Colonic mucosa (tissue), 4 donors: ENCODE data around the gene STOML1. TPM values are rescaled to one million over a fixed set of nuclear protein-coding genes. Genes with fewer than 3 reads are reported as not detected.
A peak's percentile ranks its signal among the peaks of the same experiment; 100 is the strongest.

Source experiments
- DNase-seq: peaks from one replicate; pipeline ENCODE4 v3.0.0-alpha.2; 2020
- H3K27ac ChIP-seq: fragments of 200-600 bp; one replicate; pipeline ENCODE4 v1.8.0; 2021
- H3K27me3 ChIP-seq: fragments of 200-600 bp; one replicate; pipeline ENCODE4 v1.8.0; 2021
- H3K36me3 ChIP-seq: fragments of 200-600 bp; one replicate; pipeline ENCODE4 v1.8.0; 2021
- H3K4me1 ChIP-seq: fragments of 200-600 bp; one replicate; pipeline ENCODE4 v1.8.0; 2021; ENCODE audit warnings: mild to moderate bottlenecking
- H3K4me3 ChIP-seq: fragments of 200-600 bp; one replicate; pipeline ENCODE4 v1.8.0; 2021
- H3K9ac ChIP-seq, 2 donors: one replicate each; pipeline ENCODE4 v1.7.0; 2013; ENCODE audit warnings: control low read depth in 2 of 2, low read depth in 2 of 2, low read length in 2 of 2
- H3K9me3 ChIP-seq: fragments of 200-600 bp; one replicate; pipeline ENCODE4 v1.8.0; 2021
- intact Hi-C: fragments of 100-400 bp; cut with DNase I; formaldehyde crosslinking; loops from one replicate; pipeline ENCODE4 v1.14.1; 2022
- total RNA-seq, 2 donors: library from RNA; stranded (reverse); fragmentation: NEBNext Ultra II Directional in 1 of 2; extraction: Animal tissue kit (Norgen Biotek cat#: 25700) in 1 of 2; gene quantifications; one replicate each; pipeline ENCODE4 v1.2.1, GENCODE V29; 2021
- TF ChIP-seq, protein P1 (sequence below): fragments of 200-600 bp; IDR thresholded peaks from one replicate; pipeline ENCODE4 v1.8.0; 2022; ENCODE audit warnings: antibody characterized with exemption, mild to moderate bottlenecking
- donor health status: healthy.
- donor health status: DM: no; HTN: no; CAD: no.
- donor health status: DM: no; HTN: no; CAD: no.

The STOML1 gene, protein sequence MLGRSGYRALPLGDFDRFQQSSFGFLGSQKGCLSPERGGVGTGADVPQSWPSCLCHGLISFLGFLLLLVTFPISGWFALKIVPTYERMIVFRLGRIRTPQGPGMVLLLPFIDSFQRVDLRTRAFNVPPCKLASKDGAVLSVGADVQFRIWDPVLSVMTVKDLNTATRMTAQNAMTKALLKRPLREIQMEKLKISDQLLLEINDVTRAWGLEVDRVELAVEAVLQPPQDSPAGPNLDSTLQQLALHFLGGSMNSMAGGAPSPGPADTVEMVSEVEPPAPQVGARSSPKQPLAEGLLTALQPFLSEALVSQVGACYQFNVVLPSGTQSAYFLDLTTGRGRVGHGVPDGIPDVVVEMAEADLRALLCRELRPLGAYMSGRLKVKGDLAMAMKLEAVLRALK
- total RNA-seq, result 10 to 100 TPM in 1 of 2 donors, 1 to 10 TPM in 1; 9.1 to 14.3 TPM

DNA sequence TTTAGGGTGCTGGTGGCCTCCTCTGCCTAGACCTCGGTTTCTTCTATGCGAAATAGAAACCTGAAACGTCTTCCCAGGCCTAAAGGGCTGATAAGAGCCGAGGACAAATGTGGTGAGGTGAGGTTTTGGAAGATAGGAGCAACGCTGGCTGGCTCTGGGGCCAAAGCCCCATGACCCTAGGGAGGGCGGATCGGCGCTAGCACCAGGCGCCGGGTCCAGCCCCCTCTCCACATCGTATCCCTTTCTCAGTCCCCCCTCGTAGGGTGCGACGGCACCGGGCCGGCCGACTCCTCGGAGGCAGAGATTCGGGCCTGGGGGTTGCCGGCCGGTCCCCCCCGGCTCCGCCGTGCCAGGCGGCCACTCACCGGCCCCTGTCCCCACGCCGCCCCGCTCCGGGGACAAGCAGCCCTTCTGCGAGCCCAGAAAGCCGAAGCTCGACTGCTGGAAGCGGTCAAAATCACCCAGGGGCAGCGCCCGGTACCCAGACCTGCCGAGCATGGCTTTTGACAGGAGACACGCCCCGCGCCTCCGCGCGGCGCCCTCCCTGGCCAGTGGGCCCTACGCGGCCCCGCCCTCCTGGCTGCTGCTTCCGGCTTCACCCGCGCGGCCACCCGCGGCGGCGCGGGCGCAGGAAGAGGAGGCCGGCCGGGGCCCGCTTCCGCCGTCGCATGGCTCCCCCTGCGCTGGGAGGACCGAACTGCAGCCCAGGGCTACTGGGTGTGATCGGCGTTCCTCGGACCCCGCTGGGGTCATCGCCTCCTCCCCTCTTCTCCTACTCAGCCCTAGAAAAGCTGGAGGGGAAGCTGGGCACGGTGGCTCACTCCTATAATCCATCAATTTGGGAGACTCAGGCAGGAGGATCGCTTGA, at the start of gene STOML1:
TSS of gene STOML1 (minus strand) at position 570 of the 868 bp plus-strand sequence. CDS start at position 498, 72 bp downstream.
- Histone ChIP-seq H3K36me3 (no peaks in the 10 kb centered on the region), H3K27me3 (no peaks in the 10 kb centered on the region), H3K9ac (peak within 1 kb of the TSS; percentile 67 to 80), H3K4me1 (peaks cover 25% of the 10 kb centered on the region), H3K9me3 (no peaks in the 10 kb centered on the region), H3K27ac (peak within 1 kb of the TSS; percentile 74), H3K4me3 (peak within 1 kb of the TSS; percentile 84)
- intact Hi-C loops, result no loop called here
- DNase-seq, result peak; percentile 94
- TF ChIP-seq, protein P1, sequence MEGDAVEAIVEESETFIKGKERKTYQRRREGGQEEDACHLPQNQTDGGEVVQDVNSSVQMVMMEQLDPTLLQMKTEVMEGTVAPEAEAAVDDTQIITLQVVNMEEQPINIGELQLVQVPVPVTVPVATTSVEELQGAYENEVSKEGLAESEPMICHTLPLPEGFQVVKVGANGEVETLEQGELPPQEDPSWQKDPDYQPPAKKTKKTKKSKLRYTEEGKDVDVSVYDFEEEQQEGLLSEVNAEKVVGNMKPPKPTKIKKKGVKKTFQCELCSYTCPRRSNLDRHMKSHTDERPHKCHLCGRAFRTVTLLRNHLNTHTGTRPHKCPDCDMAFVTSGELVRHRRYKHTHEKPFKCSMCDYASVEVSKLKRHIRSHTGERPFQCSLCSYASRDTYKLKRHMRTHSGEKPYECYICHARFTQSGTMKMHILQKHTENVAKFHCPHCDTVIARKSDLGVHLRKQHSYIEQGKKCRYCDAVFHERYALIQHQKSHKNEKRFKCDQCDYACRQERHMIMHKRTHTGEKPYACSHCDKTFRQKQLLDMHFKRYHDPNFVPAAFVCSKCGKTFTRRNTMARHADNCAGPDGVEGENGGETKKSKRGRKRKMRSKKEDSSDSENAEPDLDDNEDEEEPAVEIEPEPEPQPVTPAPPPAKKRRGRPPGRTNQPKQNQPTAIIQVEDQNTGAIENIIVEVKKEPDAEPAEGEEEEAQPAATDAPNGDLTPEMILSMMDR, result peak; percentile 91

GRCh38 chr15:74041311-74041756, 49.2 kb upstream of the STOML1 start:
- Histone ChIP-seq H3K9ac (no peak overlapping the region), H3K36me3 (no peaks in the 10 kb centered on the region), H3K4me3 (no peak overlapping the region), H3K27me3 (no peaks in the 10 kb centered on the region), H3K27ac (peak overlapping the region; percentile 63), H3K4me1 (no peaks in the 10 kb centered on the region), H3K9me3 (no peaks in the 10 kb centered on the region)
- intact Hi-C loops, result no loop called here
- DNase-seq, result no peak
- TF ChIP-seq, protein P1, result no peak

GRCh38 chr15:74040109-74040850, 48.2 kb upstream of the STOML1 start:
- DNase-seq, result peak; percentile 41
- H3K4me1 ChIP-seq, result no peaks in the 10 kb centered on the region
- H3K27ac ChIP-seq, result peak overlapping the region; percentile 63
- no peaks in the 10 kb centered on the region for H3K27me3 ChIP-seq
- no peaks in the 10 kb centered on the region for H3K9me3 ChIP-seq
- H3K4me3 ChIP-seq, result no peak overlapping the region
- intact Hi-C loops, result no loop called here
- no peak overlapping the region for H3K9ac ChIP-seq
- TF ChIP-seq, protein P1, result no peak
- no peaks in the 10 kb centered on the region for H3K36me3 ChIP-seq

GRCh38 chr15:74039656-74040010, 47.5 kb upstream of the STOML1 start:
- Histone ChIP-seq H3K27me3 (no peaks in the 10 kb centered on the region), H3K9me3 (no peaks in the 10 kb centered on the region), H3K27ac (peak overlapping the region; percentile 16), H3K4me3 (no peak overlapping the region), H3K36me3 (no peaks in the 10 kb centered on the region), H3K4me1 (no peaks in the 10 kb centered on the region), H3K9ac (peak overlapping the region in 1 of 2 donors; percentile 15)
- TF ChIP-seq, protein P1, result no peak
- intact Hi-C loops, result no loop called here
- no peak for DNase-seq
